Measurements from ENCODE around the gene SPTBN4.

The SPTBN4 gene

DNA sequence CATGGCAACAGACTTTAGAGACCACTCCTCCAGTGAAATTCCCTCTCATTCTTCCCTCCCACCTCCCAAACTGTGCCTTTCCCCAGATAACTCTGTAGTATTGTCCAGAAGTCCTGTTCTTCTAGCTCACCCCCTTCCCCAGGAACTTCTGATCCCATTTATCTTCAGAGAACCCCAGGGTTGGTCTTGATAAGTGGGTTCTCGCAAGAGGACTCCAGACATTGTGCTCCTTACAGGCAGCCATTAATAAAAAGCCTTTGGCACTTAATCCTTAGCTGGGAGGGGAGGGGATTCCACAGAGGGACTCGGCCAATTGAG lies 136.2 kb downstream of the SPTBN4 start:
- no peak for DNase-seq (ENCODE audit: low read depth in 2 of 2)

DNA sequence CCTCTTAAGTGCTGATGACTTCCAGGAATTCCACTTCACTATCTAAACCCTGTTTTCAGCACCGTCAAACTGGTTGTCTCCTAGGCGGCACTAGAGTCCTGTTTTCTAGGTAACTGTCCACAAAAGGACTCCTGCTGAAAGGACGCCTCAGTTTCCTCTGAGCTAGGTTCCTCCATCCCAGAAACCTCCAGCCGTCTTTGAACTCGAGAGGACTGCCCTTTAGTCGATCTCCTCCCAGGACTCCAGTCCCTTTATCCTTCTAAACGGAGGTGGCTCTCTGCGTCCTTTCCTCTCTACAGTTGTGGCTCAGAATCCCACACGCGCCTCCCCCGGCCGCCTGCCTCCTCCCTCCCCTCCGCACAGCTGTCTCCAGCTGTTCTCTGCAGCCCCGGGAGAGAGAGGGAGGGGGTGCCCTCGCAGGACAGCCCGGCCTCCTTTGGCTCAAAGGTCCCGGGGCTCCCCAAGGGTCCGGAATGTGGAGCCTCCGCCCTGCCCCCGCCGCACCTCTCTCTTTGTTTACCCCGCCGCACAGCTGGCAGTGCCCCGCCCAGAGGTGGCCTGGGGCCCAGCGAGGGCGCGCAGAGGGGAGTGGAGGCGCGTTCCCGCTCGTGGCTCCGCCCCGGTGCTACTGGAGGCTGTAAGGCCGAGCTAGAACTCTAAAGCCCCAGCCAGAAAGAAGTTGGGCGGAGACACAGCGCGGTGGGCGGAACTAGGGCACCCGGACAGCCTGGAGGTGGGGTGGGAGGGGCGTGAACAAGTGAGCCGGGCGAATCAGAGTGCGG lies 136.8 kb downstream of the SPTBN4 start:
- DNase-seq (ENCODE audit: low read depth in 2 of 2): peak; percentile 94 to 96

DNA sequence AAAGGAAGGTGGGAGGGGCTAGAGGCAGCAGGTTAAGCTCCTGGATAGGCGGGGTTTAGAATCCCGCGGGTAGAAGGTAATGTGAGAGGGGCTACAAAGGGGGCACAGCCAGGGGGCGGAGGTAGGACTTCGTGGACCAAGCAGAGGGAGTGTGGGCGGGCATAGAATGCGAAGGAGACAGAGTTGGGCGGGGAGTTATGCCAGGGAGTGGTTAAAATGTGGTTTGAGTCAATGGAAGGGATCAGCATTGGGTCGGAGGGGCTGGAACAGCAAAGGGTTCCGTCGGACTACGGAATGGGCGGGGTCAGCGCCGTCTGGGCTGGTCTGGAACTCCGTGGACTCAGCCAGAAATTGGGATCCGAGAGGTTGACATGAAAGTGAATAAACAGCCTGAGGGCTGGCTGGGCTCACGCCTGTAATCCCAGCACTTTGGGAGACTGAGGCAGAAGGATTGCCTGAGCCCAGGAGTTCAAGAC lies 137.4 kb downstream of the SPTBN4 start:
- DNase-seq (ENCODE audit: low read depth in 2 of 2): no peak

DNA sequence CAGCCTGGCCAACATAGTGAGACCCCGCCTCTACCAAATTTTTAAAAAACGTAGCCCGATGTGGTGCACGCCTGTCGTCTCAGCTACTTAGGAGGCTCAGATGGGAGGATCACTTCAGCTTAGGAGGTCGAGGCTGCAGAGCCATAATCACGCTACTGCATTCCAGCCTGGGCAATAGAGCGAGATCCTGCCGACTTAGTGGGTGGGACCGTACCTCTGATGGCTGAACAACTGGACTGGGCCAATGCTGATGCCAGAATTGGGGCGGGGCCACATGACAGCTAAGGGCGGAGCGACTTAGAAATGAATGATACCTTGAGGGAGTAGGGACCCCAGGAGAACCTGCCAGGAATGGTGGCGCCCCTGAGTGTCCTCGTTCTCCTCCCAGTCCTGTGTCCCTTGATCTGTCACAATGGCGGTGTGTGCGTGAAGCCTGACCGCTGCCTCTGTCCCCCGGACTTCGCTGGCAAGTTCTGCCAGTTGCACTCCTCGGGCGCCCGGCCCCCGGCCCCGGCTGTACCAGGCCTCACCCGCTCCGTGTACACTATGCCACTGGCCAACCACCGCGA lies 137.9 kb downstream of the SPTBN4 start:
- DNase-seq (ENCODE audit: low read depth in 2 of 2): no peak

GRCh38 chr19:40605216-40605971 lies 138.6 kb downstream of the SPTBN4 start:
- peak; percentile 84 to 85 for DNase-seq (ENCODE audit: low read depth in 2 of 2)

DNA sequence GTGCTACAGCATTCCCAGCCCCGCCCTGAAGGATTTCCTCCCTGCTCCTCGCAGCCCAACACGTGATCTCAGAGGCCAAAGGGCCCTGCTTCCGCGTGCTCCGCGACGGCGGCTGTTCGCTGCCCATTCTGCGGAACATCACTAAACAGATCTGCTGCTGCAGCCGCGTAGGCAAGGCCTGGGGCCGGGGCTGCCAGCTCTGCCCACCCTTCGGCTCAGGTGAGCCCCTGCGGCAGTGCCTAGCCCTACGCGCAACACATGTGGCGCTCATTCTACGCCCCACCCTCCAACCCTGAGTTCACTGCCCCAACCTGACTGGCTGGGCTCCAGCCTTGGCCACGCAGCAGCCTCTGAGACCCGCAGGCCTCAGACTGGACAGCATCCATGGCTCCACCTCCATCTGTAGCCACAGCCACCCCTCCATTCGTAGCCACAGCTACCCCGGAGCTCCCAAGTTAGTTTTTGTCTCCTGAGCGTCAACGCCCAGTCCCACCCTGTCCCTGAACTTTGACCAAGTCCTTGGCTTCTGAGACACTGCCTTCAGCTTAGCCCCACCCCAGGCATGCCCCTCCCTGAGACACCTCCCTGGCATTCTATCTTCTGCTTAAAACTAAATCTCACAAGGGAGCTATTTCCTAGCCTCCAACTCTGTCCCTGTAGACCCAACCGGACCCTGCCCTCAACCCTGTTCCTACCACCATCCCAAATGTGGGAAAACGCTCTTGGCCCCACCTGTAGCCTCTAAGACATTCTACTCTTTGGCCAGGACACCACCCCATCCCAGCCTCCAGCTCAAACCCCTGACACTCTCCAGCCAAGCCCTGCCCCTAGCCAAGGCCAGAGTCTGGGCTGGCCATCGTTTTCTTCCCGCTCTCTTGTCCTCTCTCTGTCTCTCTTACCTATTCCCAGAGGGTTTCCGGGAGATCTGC lies 140.8 kb downstream of the SPTBN4 start:
- no peak for DNase-seq (ENCODE audit: low read depth in 2 of 2)

DNA sequence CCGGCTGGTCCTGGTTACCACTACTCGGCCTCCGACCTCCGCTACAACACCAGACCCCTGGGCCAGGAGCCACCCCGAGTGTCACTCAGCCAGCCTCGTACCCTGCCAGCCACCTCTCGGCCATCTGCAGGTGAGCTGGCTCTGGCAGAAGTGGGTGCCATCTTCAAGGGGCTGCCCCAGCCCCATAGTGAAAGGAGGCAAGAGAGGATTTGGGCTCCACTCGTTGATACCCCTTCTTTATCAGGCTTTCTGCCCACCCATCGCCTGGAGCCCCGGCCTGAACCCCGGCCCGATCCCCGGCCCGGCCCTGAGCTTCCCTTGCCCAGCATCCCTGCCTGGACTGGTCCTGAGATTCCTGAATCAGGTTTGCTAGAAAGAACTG lies 141.4 kb downstream of the SPTBN4 start:
- DNase-seq (ENCODE audit: low read depth in 2 of 2): no peak

GRCh38 chr19:40608957-40609356 lies 142.2 kb downstream of the SPTBN4 start:
- DNase-seq (ENCODE audit: low read depth in 2 of 2): no peak

DNA sequence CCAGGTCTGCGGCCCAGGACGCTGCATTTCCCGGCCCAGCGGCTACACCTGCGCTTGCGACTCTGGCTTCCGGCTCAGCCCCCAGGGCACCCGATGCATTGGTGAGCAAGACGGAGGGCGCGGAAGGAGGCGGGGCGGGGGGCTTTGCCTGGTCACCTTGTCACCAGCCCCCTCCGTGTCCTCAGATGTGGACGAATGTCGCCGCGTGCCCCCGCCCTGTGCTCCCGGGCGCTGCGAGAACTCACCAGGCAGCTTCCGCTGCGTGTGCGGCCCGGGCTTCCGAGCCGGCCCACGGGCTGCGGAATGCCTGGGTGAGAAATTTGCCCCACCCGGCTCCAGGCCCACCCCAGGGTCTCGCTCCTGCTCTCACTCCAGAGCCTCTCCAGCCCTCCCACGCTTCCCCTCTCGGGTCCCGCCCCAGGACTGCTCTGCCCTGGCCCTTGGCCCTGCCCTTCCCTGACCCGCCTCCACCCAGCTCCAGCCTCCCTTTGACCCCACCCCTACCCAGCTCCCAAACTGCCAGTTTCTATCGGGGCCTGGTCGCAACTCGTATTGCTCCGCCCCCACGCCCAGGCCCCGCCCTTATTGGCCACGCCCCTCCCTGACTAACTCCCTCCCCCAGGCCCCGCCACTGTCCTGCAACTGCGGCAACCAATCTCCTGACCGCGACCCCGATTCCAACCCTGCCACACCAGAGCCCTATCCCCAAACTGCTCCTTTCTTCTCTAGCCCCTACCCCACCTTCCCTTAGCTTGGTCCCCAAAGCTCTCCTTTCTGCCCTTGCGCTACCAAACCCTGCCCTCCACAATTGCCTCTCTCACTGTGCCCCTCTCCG lies 143.0 kb downstream of the SPTBN4 start:
- peak; percentile 77 to 83 for DNase-seq (ENCODE audit: low read depth in 2 of 2)

DNA sequence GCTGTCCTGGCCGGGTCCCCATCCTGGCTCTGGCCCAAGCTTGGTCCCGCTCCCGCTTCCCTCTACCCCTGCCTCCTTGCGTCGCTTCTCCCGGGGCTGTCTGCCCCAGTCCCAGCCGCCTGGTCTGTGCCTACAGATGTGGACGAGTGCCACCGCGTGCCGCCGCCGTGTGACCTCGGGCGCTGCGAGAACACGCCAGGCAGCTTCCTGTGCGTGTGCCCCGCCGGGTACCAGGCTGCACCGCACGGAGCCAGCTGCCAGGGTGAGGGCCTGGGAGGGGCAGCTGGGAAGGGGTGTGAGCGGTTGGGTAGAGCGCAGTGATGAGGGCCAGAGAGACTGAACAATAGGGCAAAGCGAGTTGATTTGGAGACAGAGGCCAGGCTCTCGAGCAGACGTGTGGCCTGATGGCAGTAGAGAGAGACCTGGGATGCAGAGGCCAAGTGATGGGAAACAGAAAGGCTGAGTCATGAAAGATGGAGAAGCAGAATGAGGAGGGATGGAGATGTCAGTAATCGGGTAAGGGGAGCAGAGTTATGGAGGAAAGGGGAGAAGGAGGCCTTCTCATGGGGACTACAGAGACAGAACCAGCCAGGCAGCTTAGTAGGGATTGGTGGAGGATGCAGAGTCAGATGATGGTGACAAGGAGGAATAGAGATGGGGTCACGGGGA lies 143.7 kb downstream of the SPTBN4 start:
- peak in 1 of 2 donors; percentile 50 for DNase-seq (ENCODE audit: low read depth in 2 of 2)

- no peak for DNase-seq (ENCODE audit: low read depth in 2 of 2)
Observed at GRCh38 chr19:40611096-40611495, 144.3 kb downstream of the SPTBN4 start.

DNA sequence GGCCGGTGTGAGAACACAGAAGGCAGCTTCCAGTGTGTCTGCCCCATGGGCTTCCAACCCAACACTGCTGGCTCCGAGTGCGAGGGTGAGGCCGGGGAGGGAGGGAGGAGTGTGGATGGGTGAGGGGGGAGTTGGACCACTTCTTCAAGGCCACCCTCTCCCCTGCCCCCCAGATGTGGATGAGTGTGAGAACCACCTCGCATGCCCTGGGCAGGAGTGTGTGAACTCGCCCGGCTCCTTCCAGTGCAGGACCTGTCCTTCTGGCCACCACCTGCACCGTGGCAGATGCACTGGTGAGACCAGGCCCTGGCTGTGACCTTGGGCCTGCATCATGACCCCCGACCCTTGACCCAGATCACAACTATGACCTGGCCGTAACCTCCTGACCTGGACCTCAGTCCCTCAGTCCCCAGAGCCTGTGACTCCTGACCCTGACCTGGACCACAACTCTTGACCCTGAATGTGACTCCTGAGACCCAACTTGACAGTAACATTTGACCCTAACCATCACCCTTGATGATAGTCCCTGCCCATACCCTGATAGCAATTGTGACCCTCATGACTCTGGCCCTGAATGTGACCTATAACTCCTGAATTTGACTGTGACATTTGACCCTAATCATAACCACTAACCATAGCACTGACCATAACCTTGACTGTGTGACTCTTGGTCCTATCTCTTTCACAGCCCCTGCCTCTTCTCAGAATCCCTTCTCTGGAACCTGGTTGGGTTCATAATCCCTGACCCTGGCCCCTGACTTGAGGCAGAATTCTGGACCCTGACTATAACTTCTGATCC lies 145.3 kb downstream of the SPTBN4 start:
- no peak for DNase-seq (ENCODE audit: low read depth in 2 of 2)

DNA sequence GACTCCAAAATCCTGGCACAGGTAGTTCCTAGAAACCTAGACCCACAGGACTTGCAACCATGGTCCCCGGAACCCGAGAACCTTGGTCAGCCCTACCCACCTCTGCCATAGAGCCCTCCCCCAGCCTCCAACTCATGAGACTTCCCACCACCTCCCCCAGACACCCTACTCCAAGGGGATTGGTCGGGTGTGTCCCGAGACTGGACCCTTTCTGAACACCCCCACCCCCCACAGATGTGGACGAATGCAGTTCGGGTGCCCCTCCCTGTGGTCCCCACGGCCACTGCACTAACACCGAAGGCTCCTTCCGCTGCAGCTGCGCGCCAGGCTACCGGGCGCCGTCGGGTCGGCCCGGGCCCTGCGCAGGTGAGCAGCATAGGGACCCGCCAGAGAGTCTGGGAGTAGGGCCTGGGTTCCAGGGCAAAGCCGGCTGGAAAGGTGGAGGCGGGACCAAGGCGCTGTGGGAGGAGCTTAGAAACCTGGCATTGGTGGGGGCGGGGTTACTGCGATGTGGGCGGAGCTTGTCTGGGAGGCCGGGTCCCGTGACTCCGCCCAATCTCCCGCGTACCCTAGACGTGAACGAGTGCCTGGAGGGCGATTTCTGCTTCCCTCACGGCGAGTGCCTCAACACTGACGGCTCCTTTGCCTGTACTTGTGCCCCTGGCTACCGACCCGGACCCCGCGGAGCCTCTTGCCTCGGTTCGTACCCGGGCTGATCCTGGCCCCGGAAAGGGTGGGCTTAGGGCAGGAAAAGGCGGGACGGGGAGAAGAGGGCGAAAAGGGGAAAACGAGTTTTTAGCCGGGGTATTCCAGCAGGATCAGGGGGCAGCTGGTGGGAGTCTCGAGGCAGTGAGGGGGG lies 146.3 kb downstream of the SPTBN4 start:
- DNase-seq (ENCODE audit: low read depth in 2 of 2): peak; percentile 65 to 66

GRCh38 chr19:40613690-40614621 lies 147.2 kb downstream of the SPTBN4 start:
- DNase-seq (ENCODE audit: low read depth in 2 of 2): peak; percentile 85 to 87

DNA sequence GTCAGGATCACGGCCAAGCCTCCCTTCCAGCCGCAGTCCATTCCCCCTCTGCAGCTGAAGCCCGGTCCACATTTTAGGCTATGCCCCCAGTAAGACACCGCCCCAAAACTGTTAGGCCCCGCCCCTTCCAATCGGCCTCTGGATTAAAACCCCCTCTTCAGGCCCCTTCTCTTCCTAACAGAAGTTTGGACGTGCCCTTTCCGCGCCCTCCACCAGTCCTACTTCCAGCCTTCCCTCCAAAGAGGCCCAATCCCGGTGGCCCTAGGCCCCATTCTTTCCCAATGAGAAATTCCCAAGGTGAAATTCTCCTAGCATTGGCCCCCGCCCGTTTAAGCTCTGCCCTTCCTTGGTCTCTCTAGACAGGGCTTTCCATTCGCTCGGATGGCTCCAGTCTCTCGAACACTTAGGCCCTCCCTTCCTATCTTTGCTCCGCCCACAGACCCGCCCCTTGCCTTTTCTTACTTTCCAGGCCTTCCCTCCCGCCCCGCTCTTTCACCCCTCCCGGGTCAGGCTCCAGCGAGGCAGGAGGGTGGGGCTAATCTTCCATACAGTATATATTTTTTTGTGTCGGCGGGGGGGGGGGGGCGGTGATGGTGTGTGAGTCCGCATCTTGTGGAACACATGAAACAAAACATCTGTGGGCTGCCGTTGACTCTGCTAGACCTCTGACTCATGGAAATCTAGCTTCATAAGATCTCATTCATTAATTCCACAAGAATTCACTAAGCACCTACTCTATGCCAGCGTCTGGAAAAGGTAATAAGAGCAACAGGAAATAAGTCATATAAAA lies 148.0 kb downstream of the SPTBN4 start:
- DNase-seq (ENCODE audit: low read depth in 2 of 2): peak; percentile 90 to 97

DNA sequence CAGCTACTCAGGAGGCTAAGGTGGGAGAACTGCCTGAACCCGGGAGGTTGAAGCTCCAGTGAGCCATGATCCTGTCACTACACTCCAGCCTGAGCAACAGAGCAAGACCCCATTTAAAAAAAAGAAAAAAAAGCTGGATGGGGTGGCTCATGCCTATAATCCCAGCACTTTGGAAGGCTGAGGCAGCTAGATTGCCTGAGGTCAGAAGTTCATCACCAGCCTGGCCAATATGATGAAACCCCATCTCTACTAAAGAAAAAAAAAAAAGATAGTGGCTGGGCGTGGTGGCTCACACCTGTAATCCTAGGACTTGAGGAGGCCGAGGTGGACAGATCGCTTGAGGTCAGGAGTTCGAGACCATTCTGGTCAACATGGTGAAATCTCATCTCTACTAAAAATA lies 149.4 kb downstream of the SPTBN4 start:
- DNase-seq (ENCODE audit: low read depth in 2 of 2): no peak

- DNase-seq (ENCODE audit: low read depth in 2 of 2): no peak
Observed at GRCh38 chr19:40616941-40617340, 150.1 kb downstream of the SPTBN4 start.
